ENCODE measurements around the gene KIAA0825. TPM values are rescaled to one million over a fixed set of nuclear protein-coding genes. Genes with fewer than 3 reads are reported as not detected.

Gene KIAA0825
- total RNA-seq, 2 experiments from 2014 or later: 0.19 to 0.32 TPM

DNA sequence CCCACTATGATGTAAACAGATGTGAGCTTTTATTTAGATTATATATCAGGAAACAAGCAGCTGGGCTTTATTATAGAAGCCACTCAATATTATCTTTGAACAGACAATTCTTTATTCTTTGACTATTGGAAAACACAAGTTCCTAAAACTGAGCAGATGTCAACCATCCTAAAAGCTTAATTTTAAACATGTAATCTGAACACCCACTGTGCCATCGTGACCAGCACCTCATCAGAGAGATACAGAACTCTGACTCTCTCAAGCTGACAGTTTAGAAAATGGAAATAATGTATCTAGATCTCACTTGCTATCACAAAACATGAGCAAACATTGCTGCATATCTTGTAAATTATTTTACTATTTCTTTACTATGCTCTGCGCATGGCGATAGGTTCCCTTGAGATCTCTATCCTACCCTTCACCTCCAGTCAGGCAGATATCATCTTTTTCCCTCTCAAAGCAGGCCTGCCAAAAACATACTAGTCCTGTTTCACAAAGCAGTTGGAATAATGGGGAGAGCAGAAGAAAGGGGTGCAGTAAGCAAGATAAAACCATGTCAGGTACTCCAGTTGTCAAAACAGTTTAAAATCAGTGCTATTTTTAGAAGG is 151.0 kb downstream of the KIAA0825 start:
- ChIA-PET POLR2A (no interaction called here), CTCF (ENCODE audit: unreplicated experiment) (no interaction called here)
- no TSS peak for BruUV-seq (replicated peaks)
- Histone ChIP-seq H3K79me2 (ENCODE audit: insufficient read depth, low read depth, low read length) (no peaks in the 10 kb centered on the region), H3K4me1 (ENCODE audit: insufficient read depth, low read length, poor library complexity, severe bottlenecking) (no peaks in the 10 kb centered on the region), H3K4me3 (ENCODE audit: low read depth, low read length, poor library complexity, severe bottlenecking) (no peak overlapping the region), H3K9me2 (ENCODE audit: insufficient read depth, low read length) (no peaks in the 10 kb centered on the region), H3K4me2 (ENCODE audit: low read length) (no peak overlapping the region), H2AFZ (ENCODE audit: low read length) (no peak overlapping the region), H3K9me3 (ENCODE audit: low read length) (no peaks in the 10 kb centered on the region), H3K27ac (ENCODE audit: low read depth, low read length, poor library complexity, severe bottlenecking) (no peak overlapping the region), H3K36me3 (ENCODE audit: insufficient read depth, low read length) (no peaks in the 10 kb centered on the region), H4K20me1 (ENCODE audit: insufficient read depth, low read length) (no peaks in the 10 kb centered on the region; the same call in 1 of the 2 replicates)
- DNase-seq (ENCODE audit: low spot score): no peak
- intact Hi-C loops (cut with micrococcal nuclease; ENCODE audit: unreplicated experiment): no loop called here
- TF ChIP-seq, protein P1, sequence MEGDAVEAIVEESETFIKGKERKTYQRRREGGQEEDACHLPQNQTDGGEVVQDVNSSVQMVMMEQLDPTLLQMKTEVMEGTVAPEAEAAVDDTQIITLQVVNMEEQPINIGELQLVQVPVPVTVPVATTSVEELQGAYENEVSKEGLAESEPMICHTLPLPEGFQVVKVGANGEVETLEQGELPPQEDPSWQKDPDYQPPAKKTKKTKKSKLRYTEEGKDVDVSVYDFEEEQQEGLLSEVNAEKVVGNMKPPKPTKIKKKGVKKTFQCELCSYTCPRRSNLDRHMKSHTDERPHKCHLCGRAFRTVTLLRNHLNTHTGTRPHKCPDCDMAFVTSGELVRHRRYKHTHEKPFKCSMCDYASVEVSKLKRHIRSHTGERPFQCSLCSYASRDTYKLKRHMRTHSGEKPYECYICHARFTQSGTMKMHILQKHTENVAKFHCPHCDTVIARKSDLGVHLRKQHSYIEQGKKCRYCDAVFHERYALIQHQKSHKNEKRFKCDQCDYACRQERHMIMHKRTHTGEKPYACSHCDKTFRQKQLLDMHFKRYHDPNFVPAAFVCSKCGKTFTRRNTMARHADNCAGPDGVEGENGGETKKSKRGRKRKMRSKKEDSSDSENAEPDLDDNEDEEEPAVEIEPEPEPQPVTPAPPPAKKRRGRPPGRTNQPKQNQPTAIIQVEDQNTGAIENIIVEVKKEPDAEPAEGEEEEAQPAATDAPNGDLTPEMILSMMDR (conservative IDR thresholded peaks at IDR 0.05; ENCODE audit: low read length): no peak
- no peak for TF ChIP-seq EZH2phosphoT487 (IDR thresholded peaks at IDR 0.05; ENCODE audit: borderline replicate concordance, low read depth, low read length)

DNA sequence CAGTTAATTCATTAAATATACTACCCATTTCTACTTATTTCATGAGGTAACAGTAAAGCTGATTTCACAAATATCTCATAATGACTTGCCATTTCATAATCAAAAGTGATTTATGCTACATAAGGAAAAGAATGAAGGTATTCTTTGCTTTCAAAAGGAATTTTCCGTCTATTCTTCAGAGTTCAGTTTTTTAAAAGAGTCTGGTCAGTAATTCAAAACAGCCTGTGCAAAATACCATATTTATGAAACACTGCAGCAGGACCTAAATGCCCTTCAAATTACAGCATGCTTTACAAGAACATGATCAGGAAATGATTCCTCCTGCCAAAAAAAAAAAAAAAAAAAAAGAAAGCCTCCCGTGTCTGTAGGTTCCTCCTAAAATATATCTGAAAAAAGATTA is 154.7 kb downstream of the KIAA0825 start:
- Histone ChIP-seq H3K9me3 (ENCODE audit: low read length) (no peaks in the 10 kb centered on the region), H3K4me2 (ENCODE audit: low read length) (no peak overlapping the region), H2AFZ (ENCODE audit: low read length) (no peak overlapping the region), H4K20me1 (ENCODE audit: insufficient read depth, low read length) (no peaks in the 10 kb centered on the region; the same call in 1 of the 2 replicates), H3K4me3 (ENCODE audit: low read depth, low read length, poor library complexity, severe bottlenecking) (no peak overlapping the region), H3K27ac (ENCODE audit: low read depth, low read length, poor library complexity, severe bottlenecking) (no peak overlapping the region), H3K9me2 (ENCODE audit: insufficient read depth, low read length) (no peaks in the 10 kb centered on the region), H3K79me2 (ENCODE audit: insufficient read depth, low read depth, low read length) (no peaks in the 10 kb centered on the region), H3K4me1 (ENCODE audit: insufficient read depth, low read length, poor library complexity, severe bottlenecking) (no peaks in the 10 kb centered on the region), H3K36me3 (ENCODE audit: insufficient read depth, low read length) (no peaks in the 10 kb centered on the region)
- CTCF ChIA-PET (ENCODE audit: unreplicated experiment): no interaction called here
- POLR2A ChIA-PET: interaction anchor here (1.1 kb wide), 1 partner anchor 9 kb away, joined by 3 read pairs; no protein-coding TSS in a partner anchor
- TF ChIP-seq, protein P1 (conservative IDR thresholded peaks at IDR 0.05; ENCODE audit: low read length): no peak
- no peak for TF ChIP-seq EZH2phosphoT487 (IDR thresholded peaks at IDR 0.05; ENCODE audit: borderline replicate concordance, low read depth, low read length)
- intact Hi-C loops (cut with micrococcal nuclease; ENCODE audit: unreplicated experiment): no loop called here
- BruUV-seq (replicated peaks): no TSS peak
- no peak for DNase-seq (ENCODE audit: low spot score)

DNA sequence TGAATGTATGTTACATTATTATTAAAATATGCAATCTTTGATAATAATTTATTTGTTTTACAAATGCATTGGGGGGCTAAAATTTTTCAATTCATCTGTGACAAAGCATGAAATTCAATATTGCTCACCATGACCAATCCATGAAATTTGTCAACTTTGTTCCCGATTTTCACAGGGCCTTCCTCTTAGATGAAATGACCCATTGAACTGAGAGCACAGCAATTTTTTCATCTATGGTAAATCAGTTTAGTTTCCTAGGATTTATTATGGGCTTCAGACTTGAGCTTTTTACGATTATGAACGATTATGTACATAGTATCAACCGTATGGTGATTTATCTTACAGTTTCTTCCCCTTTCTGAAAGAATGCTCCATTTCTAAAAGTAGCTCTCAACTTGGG is 157.3 kb downstream of the KIAA0825 start:
- Histone ChIP-seq H3K79me2 (ENCODE audit: insufficient read depth, low read depth, low read length) (no peaks in the 10 kb centered on the region), H3K9me2 (ENCODE audit: insufficient read depth, low read length) (no peaks in the 10 kb centered on the region), H3K9me3 (ENCODE audit: low read length) (no peaks in the 10 kb centered on the region), H3K36me3 (ENCODE audit: insufficient read depth, low read length) (no peaks in the 10 kb centered on the region), H3K27ac (ENCODE audit: low read depth, low read length, poor library complexity, severe bottlenecking) (no peak overlapping the region), H3K4me2 (ENCODE audit: low read length) (no peak overlapping the region), H4K20me1 (ENCODE audit: insufficient read depth, low read length) (no peaks in the 10 kb centered on the region), H3K4me3 (ENCODE audit: low read depth, low read length, poor library complexity, severe bottlenecking) (no peak overlapping the region), H2AFZ (ENCODE audit: low read length) (no peak overlapping the region), H3K4me1 (ENCODE audit: insufficient read depth, low read length, poor library complexity, severe bottlenecking) (no peaks in the 10 kb centered on the region)
- intact Hi-C loops (cut with micrococcal nuclease; ENCODE audit: unreplicated experiment): no loop called here
- DNase-seq (ENCODE audit: low spot score): no peak
- ChIA-PET CTCF (ENCODE audit: unreplicated experiment) (no interaction called here), POLR2A (no interaction called here)
- TF ChIP-seq EZH2phosphoT487 (IDR thresholded peaks at IDR 0.05; ENCODE audit: borderline replicate concordance, low read depth, low read length): no peak
- TF ChIP-seq, protein P1 (conservative IDR thresholded peaks at IDR 0.05; ENCODE audit: low read length): no peak
- no TSS peak for BruUV-seq (replicated peaks)
